ENCODE data around the gene USP12. TPM values are rescaled to one million over a fixed set of nuclear protein-coding genes. Genes with fewer than 3 reads are reported as not detected.

USP12 gene
- total and polyA plus RNA-seq, 2 experiments from 2014 or later = 18.4 to 39.3 TPM

DNA sequence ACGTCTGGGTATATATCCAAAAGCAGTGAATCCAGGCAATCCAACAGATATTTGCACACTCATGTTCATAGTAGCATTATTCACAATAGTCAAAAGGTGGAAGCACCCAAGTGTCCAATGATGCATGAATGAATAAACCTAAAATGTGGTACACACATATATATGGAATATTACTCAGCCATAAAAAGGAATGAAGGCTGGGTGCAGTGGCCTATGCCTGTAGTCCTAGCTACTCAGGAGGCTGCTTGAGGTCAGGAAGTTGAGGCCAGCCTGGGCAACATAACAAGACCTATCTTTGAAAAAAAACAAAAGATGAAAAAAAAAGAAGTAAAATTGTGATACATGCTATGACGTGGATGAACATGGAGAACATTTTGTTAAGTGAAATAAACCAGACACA lies 10.4 kb upstream of the USP12 start:
- TF ChIP-seq, protein P1, sequence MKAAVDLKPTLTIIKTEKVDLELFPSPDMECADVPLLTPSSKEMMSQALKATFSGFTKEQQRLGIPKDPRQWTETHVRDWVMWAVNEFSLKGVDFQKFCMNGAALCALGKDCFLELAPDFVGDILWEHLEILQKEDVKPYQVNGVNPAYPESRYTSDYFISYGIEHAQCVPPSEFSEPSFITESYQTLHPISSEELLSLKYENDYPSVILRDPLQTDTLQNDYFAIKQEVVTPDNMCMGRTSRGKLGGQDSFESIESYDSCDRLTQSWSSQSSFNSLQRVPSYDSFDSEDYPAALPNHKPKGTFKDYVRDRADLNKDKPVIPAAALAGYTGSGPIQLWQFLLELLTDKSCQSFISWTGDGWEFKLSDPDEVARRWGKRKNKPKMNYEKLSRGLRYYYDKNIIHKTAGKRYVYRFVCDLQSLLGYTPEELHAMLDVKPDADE (IDR thresholded peaks at IDR 0.05) = no peak
- TF ChIP-seq, protein P2, sequence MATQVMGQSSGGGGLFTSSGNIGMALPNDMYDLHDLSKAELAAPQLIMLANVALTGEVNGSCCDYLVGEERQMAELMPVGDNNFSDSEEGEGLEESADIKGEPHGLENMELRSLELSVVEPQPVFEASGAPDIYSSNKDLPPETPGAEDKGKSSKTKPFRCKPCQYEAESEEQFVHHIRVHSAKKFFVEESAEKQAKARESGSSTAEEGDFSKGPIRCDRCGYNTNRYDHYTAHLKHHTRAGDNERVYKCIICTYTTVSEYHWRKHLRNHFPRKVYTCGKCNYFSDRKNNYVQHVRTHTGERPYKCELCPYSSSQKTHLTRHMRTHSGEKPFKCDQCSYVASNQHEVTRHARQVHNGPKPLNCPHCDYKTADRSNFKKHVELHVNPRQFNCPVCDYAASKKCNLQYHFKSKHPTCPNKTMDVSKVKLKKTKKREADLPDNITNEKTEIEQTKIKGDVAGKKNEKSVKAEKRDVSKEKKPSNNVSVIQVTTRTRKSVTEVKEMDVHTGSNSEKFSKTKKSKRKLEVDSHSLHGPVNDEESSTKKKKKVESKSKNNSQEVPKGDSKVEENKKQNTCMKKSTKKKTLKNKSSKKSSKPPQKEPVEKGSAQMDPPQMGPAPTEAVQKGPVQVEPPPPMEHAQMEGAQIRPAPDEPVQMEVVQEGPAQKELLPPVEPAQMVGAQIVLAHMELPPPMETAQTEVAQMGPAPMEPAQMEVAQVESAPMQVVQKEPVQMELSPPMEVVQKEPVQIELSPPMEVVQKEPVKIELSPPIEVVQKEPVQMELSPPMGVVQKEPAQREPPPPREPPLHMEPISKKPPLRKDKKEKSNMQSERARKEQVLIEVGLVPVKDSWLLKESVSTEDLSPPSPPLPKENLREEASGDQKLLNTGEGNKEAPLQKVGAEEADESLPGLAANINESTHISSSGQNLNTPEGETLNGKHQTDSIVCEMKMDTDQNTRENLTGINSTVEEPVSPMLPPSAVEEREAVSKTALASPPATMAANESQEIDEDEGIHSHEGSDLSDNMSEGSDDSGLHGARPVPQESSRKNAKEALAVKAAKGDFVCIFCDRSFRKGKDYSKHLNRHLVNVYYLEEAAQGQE (IDR thresholded peaks at IDR 0.05; ENCODE audit: unreplicated experiment) = no peak
- TF ChIP-seq, protein P3, sequence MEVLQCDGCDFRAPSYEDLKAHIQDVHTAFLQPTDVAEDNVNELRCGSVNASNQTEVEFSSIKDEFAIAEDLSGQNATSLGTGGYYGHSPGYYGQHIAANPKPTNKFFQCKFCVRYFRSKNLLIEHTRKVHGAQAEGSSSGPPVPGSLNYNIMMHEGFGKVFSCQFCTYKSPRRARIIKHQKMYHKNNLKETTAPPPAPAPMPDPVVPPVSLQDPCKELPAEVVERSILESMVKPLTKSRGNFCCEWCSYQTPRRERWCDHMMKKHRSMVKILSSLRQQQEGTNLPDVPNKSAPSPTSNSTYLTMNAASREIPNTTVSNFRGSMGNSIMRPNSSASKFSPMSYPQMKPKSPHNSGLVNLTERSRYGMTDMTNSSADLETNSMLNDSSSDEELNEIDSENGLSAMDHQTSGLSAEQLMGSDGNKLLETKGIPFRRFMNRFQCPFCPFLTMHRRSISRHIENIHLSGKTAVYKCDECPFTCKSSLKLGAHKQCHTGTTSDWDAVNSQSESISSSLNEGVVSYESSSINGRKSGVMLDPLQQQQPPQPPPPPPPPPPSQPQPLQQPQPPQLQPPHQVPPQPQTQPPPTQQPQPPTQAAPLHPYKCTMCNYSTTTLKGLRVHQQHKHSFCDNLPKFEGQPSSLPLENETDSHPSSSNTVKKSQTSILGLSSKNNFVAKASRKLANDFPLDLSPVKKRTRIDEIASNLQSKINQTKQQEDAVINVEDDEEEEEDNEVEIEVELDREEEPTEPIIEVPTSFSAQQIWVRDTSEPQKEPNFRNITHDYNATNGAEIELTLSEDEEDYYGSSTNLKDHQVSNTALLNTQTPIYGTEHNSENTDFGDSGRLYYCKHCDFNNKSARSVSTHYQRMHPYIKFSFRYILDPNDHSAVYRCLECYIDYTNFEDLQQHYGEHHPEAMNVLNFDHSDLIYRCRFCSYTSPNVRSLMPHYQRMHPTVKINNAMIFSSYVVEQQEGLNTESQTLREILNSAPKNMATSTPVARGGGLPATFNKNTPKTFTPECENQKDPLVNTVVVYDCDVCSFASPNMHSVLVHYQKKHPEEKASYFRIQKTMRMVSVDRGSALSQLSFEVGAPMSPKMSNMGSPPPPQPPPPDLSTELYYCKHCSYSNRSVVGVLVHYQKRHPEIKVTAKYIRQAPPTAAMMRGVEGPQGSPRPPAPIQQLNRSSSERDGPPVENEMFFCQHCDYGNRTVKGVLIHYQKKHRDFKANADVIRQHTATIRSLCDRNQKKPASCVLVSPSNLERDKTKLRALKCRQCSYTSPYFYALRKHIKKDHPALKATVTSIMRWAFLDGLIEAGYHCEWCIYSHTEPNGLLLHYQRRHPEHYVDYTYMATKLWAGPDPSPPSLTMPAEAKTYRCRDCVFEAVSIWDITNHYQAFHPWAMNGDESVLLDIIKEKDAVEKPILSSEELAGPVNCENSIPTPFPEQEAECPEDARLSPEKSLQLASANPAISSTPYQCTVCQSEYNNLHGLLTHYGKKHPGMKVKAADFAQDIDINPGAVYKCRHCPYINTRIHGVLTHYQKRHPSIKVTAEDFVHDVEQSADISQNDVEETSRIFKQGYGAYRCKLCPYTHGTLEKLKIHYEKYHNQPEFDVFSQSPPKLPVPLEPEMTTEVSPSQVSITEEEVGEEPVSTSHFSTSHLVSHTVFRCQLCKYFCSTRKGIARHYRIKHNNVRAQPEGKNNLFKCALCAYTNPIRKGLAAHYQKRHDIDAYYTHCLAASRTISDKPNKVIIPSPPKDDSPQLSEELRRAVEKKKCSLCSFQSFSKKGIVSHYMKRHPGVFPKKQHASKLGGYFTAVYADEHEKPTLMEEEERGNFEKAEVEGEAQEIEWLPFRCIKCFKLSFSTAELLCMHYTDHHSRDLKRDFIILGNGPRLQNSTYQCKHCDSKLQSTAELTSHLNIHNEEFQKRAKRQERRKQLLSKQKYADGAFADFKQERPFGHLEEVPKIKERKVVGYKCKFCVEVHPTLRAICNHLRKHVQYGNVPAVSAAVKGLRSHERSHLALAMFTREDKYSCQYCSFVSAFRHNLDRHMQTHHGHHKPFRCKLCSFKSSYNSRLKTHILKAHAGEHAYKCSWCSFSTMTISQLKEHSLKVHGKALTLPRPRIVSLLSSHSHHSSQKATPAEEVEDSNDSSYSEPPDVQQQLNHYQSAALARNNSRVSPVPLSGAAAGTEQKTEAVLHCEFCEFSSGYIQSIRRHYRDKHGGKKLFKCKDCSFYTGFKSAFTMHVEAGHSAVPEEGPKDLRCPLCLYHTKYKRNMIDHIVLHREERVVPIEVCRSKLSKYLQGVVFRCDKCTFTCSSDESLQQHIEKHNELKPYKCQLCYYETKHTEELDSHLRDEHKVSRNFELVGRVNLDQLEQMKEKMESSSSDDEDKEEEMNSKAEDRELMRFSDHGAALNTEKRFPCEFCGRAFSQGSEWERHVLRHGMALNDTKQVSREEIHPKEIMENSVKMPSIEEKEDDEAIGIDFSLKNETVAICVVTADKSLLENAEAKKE (CRISPR knock-in tag; IDR thresholded peaks at IDR 0.05) = no peak
- TF ChIP-seq, protein P4, sequence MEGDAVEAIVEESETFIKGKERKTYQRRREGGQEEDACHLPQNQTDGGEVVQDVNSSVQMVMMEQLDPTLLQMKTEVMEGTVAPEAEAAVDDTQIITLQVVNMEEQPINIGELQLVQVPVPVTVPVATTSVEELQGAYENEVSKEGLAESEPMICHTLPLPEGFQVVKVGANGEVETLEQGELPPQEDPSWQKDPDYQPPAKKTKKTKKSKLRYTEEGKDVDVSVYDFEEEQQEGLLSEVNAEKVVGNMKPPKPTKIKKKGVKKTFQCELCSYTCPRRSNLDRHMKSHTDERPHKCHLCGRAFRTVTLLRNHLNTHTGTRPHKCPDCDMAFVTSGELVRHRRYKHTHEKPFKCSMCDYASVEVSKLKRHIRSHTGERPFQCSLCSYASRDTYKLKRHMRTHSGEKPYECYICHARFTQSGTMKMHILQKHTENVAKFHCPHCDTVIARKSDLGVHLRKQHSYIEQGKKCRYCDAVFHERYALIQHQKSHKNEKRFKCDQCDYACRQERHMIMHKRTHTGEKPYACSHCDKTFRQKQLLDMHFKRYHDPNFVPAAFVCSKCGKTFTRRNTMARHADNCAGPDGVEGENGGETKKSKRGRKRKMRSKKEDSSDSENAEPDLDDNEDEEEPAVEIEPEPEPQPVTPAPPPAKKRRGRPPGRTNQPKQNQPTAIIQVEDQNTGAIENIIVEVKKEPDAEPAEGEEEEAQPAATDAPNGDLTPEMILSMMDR (conservative IDR thresholded peaks at IDR 0.05; ENCODE audit: low read depth in 2 of 2) = no peak
- no peak for TF ChIP-seq NANOG (IDR thresholded peaks at IDR 0.05; ENCODE audit: borderline replicate concordance)
- TF ChIP-seq ZNF114 (CRISPR knock-in tag; IDR thresholded peaks at IDR 0.05) = no peak
- no peak for TF ChIP-seq POLR2AphosphoS5 (IDR thresholded peaks at IDR 0.05; ENCODE audit: low read depth)
- TF ChIP-seq EZH2 (IDR thresholded peaks at IDR 0.05; ENCODE audit: low read depth, unreplicated experiment) = no peak
- no peak for TF ChIP-seq CREB1 (CRISPR knock-in tag; IDR thresholded peaks at IDR 0.05; ENCODE audit: low read depth)
- TF ChIP-seq JUNB (IDR thresholded peaks at IDR 0.05; ENCODE audit: unreplicated experiment) = no peak
- ATAC-seq = no peak
- Mint-ChIP-seq H3K4me3 (no peak overlapping the region), H3K27ac (no peak overlapping the region), H3K36me3 (ENCODE audit: low read depth) (no peaks in the 10 kb centered on the region), H3K4me1 (peaks cover 19% of the 10 kb centered on the region), H3K27me3 (ENCODE audit: insufficient read depth, low read depth, poor library complexity) (peaks cover 4% of the 10 kb centered on the region), H3K9me3 (no peaks in the 10 kb centered on the region)
- no peaks in the 10 kb centered on the region for H3F3A ChIP-seq (replicated peaks; ENCODE audit: low read depth)
- H3K79me2 ChIP-seq (replicated peaks; ENCODE audit: insufficient read depth) = no peaks in the 10 kb centered on the region
- H3K4me2 ChIP-seq = no peak overlapping the region
- peaks cover 12% of the 10 kb centered on the region; the same call in 1 of the 2 replicates for H3K4me1 ChIP-seq (ENCODE audit: insufficient read depth)
- H3K27ac ChIP-seq (ENCODE audit: low read depth) = no peak overlapping the region
- no peaks in the 10 kb centered on the region for H4K20me1 ChIP-seq (replicated peaks; ENCODE audit: insufficient read depth)
- no peak overlapping the region for H3K4me3 ChIP-seq
- H3K36me3 ChIP-seq (ENCODE audit: insufficient read depth) = no peaks in the 10 kb centered on the region
- no peak for DNase-seq (ENCODE audit: low spot score)
- no peaks in the 10 kb centered on the region for H3K9me2 ChIP-seq (ENCODE audit: insufficient read depth)
- no peaks in the 10 kb centered on the region for H3K27me3 ChIP-seq (ENCODE audit: insufficient read depth)
- H2AFZ ChIP-seq = no peak overlapping the region

All from GM23338 (cell line).